NCI-H1092 treated with DMSO at 0.1 percent for 48 hours (cell line): Measurements from ENCODE around the gene ILKAP.
"Not testable (repeated sequence)": the region's sequence is repeated elsewhere in the genome, so short reads cannot be mapped to it uniquely, and the experiment has no call there.

Source experiments
- DNase-seq: peaks from one replicate; lab custom pipeline; 2025; lab: John Stamatoyannopoulos, UW

ILKAP gene

GRCh38 chr2:238202326-238203093, 985 bp downstream of the ILKAP start:
- no peak for DNase-seq

- DNase-seq: no peak
Measured at GRCh38 chr2:238190445-238190844, 13.1 kb downstream of the ILKAP start.

- DNase-seq: no peak
Measured at GRCh38 chr2:238187618-238188548, 15.6 kb downstream of the ILKAP start.

- no peak for DNase-seq
Measured at GRCh38 chr2:238183821-238184220, 19.7 kb downstream of the ILKAP start.

DNA sequence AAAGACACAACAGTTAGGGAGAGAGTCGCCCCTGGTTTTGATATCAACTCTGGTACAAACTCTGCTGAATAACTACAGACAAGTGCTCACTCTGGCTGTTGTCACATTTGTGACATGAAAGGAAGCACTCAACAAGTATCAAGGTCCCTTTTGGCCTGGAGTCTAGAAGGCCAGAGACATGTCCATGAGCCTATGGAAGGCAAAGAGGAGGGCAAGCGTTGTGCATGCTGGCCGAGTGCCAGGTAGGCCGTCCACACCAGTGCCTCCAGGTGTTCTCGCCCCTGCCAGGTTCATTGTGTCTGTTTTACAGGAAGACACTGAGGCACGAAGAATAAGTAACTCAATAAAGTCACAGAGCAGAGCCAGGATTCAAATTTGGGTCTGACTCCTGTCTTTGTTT, 21.1 kb downstream of the ILKAP start:
- no peak for DNase-seq

DNA sequence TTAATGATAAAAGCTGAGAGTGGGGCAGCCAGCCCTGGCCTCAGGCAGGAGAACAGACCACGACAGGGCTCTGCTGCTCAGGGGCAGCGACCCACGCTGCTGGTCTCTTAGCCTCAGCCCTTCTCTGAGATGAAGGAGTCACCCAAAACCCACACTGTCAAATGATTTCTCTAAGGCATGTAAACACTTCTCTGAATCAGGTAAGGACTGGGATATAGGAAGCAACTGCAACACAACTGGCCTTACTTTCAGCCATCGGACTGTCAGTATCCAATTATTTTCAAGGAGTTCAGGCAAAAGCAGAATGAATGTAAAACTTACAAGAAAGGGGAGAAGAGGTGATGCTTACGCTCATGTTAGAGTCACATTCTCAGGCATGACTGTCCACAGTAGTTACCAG, 22.9 kb downstream of the ILKAP start:
- DNase-seq: no peak

GRCh38 chr2:238176613-238177012, 26.9 kb downstream of the ILKAP start:
- DNase-seq: no peak

DNA sequence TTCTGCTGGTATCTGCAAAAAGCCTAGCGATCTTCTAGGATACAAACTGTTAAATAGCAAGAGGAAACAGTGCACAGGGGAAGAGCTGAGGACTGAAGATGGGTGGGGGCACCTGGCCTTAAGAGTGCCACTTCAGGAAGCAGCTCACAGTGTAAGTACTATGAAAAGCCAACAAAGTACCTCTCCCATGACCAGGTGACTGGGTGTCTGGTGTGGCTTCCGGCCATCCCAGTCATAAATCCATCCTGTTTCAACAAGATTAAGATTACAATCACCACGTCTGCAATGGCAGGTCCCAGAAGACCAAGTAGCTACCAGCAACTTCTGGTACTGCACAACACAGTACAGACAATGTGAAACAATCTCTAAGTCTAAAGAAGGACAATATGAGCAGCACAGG, 28.8 kb downstream of the ILKAP start:
- no peak for DNase-seq

DNA sequence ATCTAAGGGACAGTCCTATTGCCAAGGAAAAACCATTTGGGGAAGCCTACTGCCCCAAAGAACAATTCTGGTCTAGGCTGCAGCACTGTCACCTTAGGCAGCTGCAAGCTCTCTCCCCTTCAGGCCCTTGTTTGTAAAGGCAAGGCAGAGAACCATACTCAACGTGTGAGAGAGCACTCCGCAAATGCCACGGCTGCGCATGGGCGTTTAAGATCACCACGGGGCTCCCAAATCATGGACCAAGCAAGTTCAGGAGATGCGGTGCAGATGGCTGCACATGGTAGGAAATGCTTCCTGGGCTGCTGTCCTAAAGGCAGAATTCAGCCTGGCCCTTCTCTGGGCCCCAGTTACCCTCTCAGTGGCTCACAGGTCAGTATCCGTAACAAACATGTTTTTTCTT, 29.2 kb downstream of the ILKAP start:
- DNase-seq: no peak

- no peak for DNase-seq
Measured at GRCh38 chr2:238173692-238174091, 29.8 kb downstream of the ILKAP start.

- no peak for DNase-seq
Measured at GRCh38 chr2:238172439-238172838, 31.1 kb downstream of the ILKAP start.

DNA sequence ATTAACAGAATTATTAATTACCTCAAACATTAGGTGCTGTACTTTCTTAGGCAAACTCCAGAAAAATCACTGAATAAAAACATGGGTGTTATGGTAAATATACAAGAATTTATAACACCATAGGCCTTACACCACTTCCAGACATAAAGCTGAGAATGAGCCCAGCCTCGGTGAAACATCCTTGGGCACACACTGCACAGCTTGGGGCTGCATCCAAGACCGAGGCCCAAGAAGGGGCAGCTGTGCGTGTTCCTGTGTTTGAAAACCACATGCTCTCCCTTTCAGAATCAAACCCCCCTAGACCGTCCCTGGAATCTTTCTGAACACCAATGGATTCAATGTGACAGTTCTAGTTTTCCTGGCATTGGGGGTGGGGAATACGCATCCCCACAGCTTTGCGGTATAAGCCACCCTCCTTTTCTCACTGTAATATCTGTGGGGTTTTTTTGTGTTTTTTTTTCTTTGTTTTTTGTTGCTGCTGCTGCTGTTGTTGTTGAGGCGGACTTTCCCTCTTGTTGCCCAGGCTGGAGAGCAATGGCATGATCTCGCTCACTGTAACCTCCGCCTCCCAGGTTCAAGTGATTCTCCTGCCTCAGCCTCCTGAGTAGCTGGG, 31.8 kb downstream of the ILKAP start:
- DNase-seq: no peak

GRCh38 chr2:238171072-238171431, 32.4 kb downstream of the ILKAP start:
- not testable (repeated sequence) for DNase-seq

DNA sequence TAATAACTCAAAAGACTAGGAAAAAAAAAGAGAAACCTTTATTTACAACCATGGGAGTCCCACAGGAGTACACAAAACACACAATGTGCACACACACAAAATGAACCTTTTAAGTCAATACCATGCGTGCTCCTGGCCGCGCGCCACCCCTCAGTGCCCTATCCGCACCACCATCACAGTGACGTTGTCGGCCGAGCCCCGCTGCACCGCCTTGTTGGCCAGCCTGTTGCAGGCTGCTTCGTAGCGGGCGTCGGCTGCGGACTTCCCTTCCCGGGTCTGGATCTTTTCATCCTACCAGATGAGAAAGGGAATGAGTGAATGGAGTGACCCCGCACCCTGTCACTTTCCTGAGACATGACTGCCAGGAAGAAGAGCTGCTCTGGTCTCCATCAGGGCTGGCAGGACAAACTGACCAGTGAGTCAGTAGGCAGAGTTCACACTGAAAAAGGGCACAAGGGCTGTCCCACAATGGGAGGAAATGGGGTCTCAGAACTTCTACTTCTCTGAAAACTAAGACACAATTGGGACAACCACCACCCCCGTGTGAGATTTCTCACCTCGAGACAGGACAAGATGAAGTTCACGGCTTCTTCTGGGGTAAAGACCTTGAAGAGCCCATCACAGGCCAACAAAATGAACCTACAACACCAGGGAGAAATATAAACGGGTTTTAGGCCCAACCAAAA, 33.0 kb downstream of the ILKAP start:
- DNase-seq: no peak

DNA sequence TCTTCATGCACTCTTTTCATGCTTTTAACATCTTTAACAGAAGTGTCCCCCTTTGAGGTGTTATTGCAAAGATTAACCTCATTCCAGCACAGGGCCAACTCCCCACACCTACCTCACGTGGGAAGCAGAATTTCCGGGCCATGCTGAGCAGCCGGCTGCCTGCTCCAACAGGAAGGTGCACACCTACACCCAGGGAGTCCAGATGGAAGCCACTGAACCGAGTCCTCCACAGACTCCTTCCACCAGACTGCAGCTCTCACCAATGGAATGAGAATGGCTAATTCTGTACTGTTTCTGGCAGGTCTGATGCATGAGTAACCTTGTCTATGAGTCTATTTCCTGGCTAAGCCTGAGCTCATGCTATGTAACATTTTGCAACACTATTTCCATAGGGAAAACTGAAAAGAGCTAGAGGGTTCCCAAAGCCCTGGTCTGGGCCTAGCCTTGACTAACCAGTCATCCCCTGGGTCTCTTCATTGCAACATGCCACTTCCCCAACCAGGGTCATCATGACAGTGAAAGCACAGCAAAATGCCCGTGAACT, 33.7 kb downstream of the ILKAP start:
- no peak for DNase-seq

DNA sequence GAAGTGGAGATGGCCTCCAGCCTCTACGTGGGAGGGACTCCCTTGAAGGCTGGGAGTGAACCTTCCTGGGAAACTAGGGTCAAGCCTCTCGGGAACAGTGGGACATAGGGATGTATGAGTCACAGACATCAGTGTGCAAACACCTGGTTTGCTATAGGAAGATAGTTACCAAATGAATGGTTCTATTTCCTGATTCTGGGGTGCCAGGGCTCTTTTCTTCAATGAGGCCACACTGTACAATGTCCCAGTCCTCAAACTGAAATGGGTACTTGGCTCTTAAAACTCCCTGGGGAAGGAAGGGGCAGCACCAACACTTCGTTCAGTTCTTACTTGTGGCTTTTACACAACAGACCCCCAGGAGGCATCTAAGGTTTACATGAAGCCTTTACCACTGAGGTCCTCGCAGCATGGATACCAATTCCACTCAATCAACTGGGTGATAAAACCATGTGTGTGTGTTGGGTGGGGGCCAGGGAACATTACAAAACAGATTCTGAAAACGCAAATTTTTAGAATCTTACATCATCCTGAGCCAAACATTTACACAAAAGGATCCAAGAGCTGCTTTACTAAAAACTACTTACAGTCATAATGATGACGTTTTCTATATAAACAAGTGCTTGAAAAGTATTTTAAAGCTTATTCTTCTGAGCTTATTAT, 34.3 kb downstream of the ILKAP start:
- no peak for DNase-seq

GRCh38 chr2:238168196-238169047, 35.1 kb downstream of the ILKAP start:
- DNase-seq: no peak

GRCh38 chr2:238167761-238168160, 35.7 kb downstream of the ILKAP start:
- DNase-seq: no peak

DNA sequence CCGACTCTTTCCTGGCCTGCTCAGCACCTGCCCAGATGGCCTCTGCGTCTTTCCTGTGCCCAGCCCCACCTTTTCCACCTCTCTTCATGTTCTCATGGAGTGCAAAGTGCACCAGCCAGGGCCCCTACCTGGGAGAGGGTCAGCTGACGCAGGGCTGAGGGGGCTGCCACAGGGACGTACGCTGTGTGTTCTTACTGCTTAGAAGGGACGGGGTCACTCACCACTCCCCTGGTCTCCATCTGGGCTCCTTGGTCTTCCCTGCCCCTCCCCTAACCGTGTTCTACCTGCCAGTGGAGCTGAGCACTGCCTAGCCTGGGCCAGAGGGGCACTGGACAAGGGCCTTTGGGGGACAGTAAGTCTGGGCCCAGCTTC, 36.2 kb downstream of the ILKAP start:
- DNase-seq: no peak
